ENCODE measurements around the gene GART. TPM values are rescaled to one million over a fixed set of nuclear protein-coding genes. Genes with fewer than 3 reads are reported as not detected.

The GART gene
- total and polyA plus RNA-seq, 4 donors: 15.3 to 58.7 (median 46.9) TPM

DNA sequence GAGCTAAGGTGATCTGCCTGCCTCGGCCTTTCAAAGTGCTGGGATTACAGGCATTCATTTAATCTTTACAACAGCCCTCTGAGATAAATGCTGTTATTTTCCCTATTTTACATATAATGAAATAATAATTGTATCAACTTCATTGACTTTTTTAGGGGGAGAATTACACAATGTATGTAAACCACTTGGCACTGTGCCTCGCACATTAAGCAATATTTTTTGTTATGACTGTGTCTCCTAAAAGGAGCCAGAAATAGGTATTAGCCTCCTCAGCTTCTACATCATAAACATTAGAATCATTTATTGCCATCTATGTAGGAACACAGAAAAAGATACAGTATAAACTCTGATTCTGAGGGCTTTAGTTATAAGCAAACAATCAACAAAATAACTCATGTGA lies 49.3 kb downstream of the GART start:
- H3K36me3 ChIP-seq (ENCODE audit: control insufficient read depth in 4 of 4, insufficient read depth in 4 of 4, low read length in 4 of 4): no peaks in the 10 kb centered on the region
- WGBS, 2 donors: 50 to 53% methylated on average over 2 of the region's 2 CpGs
- peaks cover 0 to 13% (median 0%) of the 10 kb centered on the region in 5 donors for H3K4me1 ChIP-seq (ENCODE audit: control insufficient read depth in 5 of 5, insufficient read depth in 5 of 5, low read length in 5 of 5)
- no peak overlapping the region for H3K4me3 ChIP-seq
- no peaks in the 10 kb centered on the region for H3K9me3 ChIP-seq (ENCODE audit: control insufficient read depth in 4 of 4, insufficient read depth in 3 of 4, low read length in 3 of 4)
- DNase-seq: peak in 2 of 3 donors; percentile 61 to 72
- TF ChIP-seq, protein P1, sequence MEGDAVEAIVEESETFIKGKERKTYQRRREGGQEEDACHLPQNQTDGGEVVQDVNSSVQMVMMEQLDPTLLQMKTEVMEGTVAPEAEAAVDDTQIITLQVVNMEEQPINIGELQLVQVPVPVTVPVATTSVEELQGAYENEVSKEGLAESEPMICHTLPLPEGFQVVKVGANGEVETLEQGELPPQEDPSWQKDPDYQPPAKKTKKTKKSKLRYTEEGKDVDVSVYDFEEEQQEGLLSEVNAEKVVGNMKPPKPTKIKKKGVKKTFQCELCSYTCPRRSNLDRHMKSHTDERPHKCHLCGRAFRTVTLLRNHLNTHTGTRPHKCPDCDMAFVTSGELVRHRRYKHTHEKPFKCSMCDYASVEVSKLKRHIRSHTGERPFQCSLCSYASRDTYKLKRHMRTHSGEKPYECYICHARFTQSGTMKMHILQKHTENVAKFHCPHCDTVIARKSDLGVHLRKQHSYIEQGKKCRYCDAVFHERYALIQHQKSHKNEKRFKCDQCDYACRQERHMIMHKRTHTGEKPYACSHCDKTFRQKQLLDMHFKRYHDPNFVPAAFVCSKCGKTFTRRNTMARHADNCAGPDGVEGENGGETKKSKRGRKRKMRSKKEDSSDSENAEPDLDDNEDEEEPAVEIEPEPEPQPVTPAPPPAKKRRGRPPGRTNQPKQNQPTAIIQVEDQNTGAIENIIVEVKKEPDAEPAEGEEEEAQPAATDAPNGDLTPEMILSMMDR (IDR thresholded peaks at IDR 0.05; ENCODE audit: control extremely low read depth, extremely low read depth): no peak
- no peak for ATAC-seq (ENCODE audit: insufficient read depth, low FRiP score)
- no peak overlapping the region for H3K9ac ChIP-seq (ENCODE audit: insufficient read depth in 1 of 2, low read length in 2 of 2)
- H3K27ac ChIP-seq (ENCODE audit: low read depth in 1 of 2, low read length in 1 of 2): no peak overlapping the region
- no peaks in the 10 kb centered on the region for H3K27me3 ChIP-seq (ENCODE audit: control insufficient read depth in 3 of 3, insufficient read depth in 3 of 3, low read length in 2 of 3)

DNA sequence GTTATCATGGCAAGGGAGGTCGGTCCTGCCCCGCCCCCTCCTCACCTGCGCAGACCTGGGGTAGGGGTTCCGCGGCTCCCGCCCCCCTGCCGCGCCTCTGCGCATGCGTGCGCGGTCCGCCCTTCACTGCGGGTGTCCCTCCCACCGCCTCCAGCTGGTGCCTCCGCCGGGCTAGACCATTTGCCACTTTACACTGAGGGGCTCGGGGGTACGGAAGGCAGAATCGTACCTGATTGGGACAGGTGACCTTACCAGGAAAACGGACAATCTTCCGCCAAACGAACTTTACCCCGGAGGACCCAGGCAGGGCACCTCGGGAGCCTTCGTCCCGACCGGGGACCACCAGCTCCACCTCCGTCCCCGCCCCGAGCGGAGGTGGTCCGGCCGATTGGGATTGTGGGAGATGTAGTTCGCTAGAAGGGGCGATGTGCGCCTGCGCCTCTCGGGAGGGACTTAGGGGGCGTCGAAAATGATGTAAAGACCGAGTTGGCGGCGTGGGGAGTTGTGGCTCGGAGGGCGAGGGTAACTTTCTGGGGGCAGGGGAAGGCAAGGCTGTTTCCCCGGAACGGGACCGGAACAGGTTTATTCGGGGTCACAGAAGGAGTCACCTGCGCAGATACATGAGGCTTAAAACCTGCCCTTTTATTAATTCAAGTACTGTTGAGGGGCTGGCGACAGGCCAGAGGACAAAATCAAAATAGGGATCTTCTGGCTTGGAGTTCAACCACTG lies 50.4 kb downstream of the GART start, which contains the start of gene DNAJC28:
TSS of gene DNAJC28 (minus strand) at position 344 of the 730 bp plus-strand sequence. CDS start 2,323 bp downstream, outside the sequence.
- no peaks in the 10 kb centered on the region for H3K9me3 ChIP-seq (ENCODE audit: control insufficient read depth in 4 of 4, insufficient read depth in 3 of 4, low read length in 3 of 4)
- no peaks in the 10 kb centered on the region for H3K27me3 ChIP-seq (ENCODE audit: control insufficient read depth in 3 of 3, insufficient read depth in 3 of 3, low read length in 2 of 3)
- H3K4me3 ChIP-seq: peak within 1 kb of the TSS; percentile 51
- H3K4me1 ChIP-seq (ENCODE audit: control insufficient read depth in 5 of 5, insufficient read depth in 5 of 5, low read length in 5 of 5): peaks cover 0 to 13% (median 0%) of the 10 kb centered on the region in 5 donors
- DNase-seq (peak; percentile 96 to 98 (median 97)), ATAC-seq (ENCODE audit: insufficient read depth, low FRiP score) (peak; percentile 97)
- peak within 1 kb of the TSS in 1 of 2 donors; percentile 89 for H3K9ac ChIP-seq (ENCODE audit: insufficient read depth in 1 of 2, low read length in 2 of 2)
- H3K36me3 ChIP-seq (ENCODE audit: control insufficient read depth in 4 of 4, insufficient read depth in 4 of 4, low read length in 4 of 4): no peaks in the 10 kb centered on the region
- WGBS, 2 donors: 0 to 1% methylated on average over 52 of the region's 52 CpGs
- H3K27ac ChIP-seq (ENCODE audit: low read depth in 1 of 2, low read length in 1 of 2): peak within 1 kb of the TSS; percentile 65 to 82
- TF ChIP-seq, protein P1 (IDR thresholded peaks at IDR 0.05; ENCODE audit: control extremely low read depth, extremely low read depth): no peak

DNA sequence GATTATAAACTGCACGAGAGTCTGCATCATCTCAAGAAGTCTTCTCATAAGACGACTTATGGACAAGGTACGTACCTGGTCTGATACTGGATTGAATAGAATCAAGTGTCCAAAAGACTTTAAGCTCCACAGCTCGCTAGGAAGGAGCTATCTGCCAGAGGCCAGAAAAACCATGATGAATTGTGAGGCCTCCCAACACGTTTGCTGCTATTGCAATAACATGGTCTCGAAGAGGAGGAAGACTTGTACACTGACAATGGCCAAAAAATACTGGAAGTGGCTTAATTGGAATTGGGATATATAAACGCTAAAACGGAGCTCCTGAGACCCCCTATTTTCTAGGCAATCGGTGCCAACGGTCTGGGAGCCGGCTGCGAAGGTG lies 50.9 kb downstream of the GART start:
- Histone ChIP-seq H3K27ac (ENCODE audit: low read depth in 1 of 2, low read length in 1 of 2) (peak overlapping the region; percentile 65 to 82), H3K36me3 (ENCODE audit: control insufficient read depth in 4 of 4, insufficient read depth in 4 of 4, low read length in 4 of 4) (no peaks in the 10 kb centered on the region), H3K4me3 (peak overlapping the region; percentile 51), H3K4me1 (ENCODE audit: control insufficient read depth in 5 of 5, insufficient read depth in 5 of 5, low read length in 5 of 5) (peaks cover 0 to 13% (median 0%) of the 10 kb centered on the region in 5 donors), H3K9me3 (ENCODE audit: control insufficient read depth in 4 of 4, insufficient read depth in 3 of 4, low read length in 3 of 4) (no peaks in the 10 kb centered on the region), H3K9ac (ENCODE audit: insufficient read depth in 1 of 2, low read length in 2 of 2) (peak overlapping the region in 1 of 2 donors; percentile 89), H3K27me3 (ENCODE audit: control insufficient read depth in 3 of 3, insufficient read depth in 3 of 3, low read length in 2 of 3) (no peaks in the 10 kb centered on the region)
- ATAC-seq (ENCODE audit: insufficient read depth, low FRiP score) (no peak), DNase-seq (no peak)
- WGBS, 2 donors: 11 to 17% methylated on average over 12 of the region's 12 CpGs
- TF ChIP-seq, protein P1 (IDR thresholded peaks at IDR 0.05; ENCODE audit: control extremely low read depth, extremely low read depth): no peak

Data from lung (tissue), 12 donors.